Measurements from ENCODE around the gene LPIN3.
A peak's percentile ranks its signal among the peaks of the same experiment; 100 is the strongest.

Gene LPIN3

DNA sequence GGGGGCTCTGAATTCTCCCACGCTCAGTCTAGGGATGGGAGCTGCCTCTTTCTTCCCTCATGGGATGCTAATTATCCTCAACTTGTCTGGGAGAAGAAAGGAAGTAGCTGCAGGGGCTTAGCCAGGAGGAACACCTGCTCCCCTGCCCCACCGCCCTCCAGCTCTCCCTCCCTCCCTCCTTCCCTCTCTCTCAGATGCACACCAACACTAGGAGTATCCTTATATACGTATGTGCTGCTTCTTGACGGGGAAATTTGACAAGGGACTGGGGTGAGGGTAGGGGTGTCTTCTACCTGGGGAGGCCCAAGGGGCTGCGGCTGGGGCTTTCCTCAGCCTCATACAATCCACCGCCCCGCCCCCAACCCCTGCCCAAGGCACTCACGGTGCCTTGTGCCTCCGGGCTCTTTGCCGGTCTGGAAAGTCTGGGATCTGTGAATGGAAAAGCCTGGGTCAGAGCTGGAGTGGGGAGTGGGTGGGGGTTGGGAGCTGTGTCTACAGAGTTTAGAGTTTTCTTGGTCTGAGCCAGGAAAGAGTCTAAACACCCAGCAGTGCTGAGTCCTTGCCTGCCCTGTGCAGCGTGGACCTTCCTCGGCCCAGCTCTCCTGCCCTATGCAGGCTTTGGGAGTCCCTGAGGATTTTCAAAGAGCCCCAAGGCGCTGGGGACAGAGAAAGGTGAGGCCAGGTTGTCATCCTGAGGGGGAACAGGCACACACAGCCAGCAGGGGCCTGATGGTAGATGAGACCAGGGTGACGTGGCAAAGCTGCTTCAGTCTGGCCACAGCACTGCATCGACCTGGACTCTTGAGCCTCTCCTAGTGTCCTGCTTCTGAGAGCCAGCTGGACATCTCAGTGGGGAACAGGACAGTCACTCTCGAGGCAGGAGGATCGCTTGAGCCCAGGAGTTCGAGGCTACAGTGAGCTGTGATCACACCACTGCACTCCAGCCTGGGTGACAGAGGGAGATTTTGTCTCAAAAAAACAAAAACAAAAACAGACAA, 55.3 kb downstream of the LPIN3 start:
- DNase-seq: no peak

DNA sequence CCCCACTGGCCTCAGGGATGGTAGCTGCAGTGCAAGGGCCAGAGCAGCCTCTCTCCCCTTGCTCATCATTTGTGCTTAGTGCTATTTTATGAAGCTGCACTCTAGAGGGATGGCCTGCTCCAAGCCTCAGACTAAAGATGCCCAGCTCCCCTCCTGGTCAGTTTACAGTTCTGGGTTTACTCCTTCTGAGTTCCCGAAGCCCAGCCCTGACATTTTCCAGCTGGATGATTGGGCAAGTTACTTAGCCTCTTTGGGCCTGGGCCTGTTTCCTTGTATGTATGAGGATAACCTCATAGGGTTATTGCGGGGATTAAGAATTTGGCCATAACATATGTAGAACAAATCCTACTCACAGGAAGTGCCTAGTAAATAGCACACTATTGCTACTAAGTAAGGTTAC, 57.8 kb downstream of the LPIN3 start:
- DNase-seq: no peak

GRCh38 chr20:41403604-41404003, 63.0 kb downstream of the LPIN3 start:
- no peak for DNase-seq

DNA sequence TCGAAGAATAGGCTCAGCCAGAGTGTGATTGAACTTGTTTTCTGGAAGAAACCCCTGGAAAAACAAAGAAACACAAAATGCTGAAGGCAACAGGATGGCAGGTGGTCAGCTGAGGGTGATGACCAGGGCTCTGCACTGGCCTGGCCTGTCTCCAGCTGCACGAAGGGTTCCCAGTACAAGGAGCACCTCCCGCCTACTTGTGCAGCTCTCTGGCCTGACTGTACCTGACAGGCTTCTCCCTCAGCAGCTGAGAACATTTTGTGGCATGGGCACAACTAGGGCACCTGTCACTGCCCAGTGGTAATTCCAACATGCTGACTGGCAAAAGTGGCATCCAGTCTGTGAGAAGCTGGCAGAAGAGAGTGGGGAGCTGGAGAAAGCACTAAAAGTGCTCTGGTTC, 64.8 kb downstream of the LPIN3 start:
- DNase-seq: no peak

DNA sequence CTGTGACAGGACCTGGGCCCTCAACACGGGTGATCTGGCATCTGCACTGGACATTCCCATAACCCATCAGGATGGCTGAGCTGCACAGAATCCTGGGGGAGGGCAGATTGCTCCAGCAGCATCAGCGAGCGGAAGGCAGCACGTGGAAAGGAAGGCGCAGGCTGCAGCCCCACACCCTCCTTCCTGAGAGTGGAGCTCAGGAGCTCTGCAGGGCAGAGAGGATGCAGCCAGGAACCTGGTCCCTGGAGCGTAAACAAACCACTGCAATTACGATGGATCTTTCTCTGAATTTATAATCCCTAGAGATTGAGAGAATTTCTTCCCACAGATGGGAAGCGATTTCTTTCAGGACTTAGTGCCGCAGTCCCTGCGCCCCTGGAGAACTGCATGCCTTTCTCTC, 65.7 kb downstream of the LPIN3 start:
- DNase-seq: no peak

- DNase-seq: no peak
Measured at GRCh38 chr20:41406896-41407444, 66.3 kb downstream of the LPIN3 start.

DNA sequence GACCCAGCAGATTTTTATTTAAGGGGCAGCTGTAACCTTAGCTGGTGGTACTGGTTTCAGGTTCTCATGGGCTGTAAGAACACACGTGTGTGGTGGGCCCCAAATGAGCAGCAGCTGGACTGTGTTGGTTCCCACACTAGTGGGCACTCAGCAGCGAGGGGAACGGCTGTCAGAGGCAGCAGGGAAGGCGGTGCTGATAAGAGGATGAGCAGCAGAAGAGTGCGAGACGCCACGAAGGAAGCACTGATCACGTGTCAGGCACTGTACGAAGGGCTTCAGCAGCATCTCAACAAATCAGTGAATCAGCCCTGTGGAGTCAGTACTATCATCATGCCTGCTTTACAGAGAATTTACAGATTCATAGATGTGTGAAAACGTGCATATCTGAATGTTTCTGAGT, 67.0 kb downstream of the LPIN3 start:
- no peak for DNase-seq

GRCh38 chr20:41408156-41408794, 67.7 kb downstream of the LPIN3 start:
- peak in 1 of 5 experiments; percentile 59 for DNase-seq

- DNase-seq: no peak
Measured at GRCh38 chr20:41408986-41409385, 68.4 kb downstream of the LPIN3 start.

Measured in T-helper 2 cell (primary cell).